NCI-H345 (cell line): ENCODE data around the gene EEF1AKMT3.

Experiments
- DNase-seq: peaks from one replicate; lab custom pipeline; 2025; lab: John Stamatoyannopoulos, UW

The EEF1AKMT3 gene

GRCh38 chr12:57735198-57735855 lies 37.1 kb upstream of the EEF1AKMT3 start:
- peak; percentile 31 for DNase-seq

GRCh38 chr12:57735952-57736740 lies 36.3 kb upstream of the EEF1AKMT3 start:
- DNase-seq, result peak; percentile 50

- DNase-seq, result no peak
Observed at GRCh38 chr12:57736741-57737466, 35.5 kb upstream of the EEF1AKMT3 start.

- no peak for DNase-seq
Observed at GRCh38 chr12:57737467-57738460, 34.6 kb upstream of the EEF1AKMT3 start.

GRCh38 chr12:57738661-57739237 lies 33.7 kb upstream of the EEF1AKMT3 start, which contains the start of gene AGAP2:
AGAP2 (minus strand) TSS chr12:57738742; CDS start chr12:57738246, 496 bp downstream.
- peak; percentile 48 for DNase-seq

GRCh38 chr12:57739387-57739786 lies 33.0 kb upstream of the EEF1AKMT3 start:
- DNase-seq, result no peak

- no peak for DNase-seq
Observed at GRCh38 chr12:57739914-57740538, 32.4 kb upstream of the EEF1AKMT3 start.

- DNase-seq, result no peak
Observed at GRCh38 chr12:57740656-57741412, 31.6 kb upstream of the EEF1AKMT3 start.

GRCh38 chr12:57741413-57741789 lies 31.0 kb upstream of the EEF1AKMT3 start:
- no peak for DNase-seq

GRCh38 chr12:57741844-57742738 lies 30.3 kb upstream of the EEF1AKMT3 start:
- DNase-seq, result no peak

GRCh38 chr12:57743769-57744168 lies 28.6 kb upstream of the EEF1AKMT3 start:
- no peak for DNase-seq

GRCh38 chr12:57744194-57744776 lies 28.1 kb upstream of the EEF1AKMT3 start:
- DNase-seq, result peak; percentile 92

GRCh38 chr12:57744777-57745484 lies 27.5 kb upstream of the EEF1AKMT3 start, which contains the start of gene TSPAN31:
TSPAN31 (plus strand) TSS chr12:57745039; CDS start chr12:57745155, 116 bp downstream.
- peak; percentile 96 for DNase-seq

- DNase-seq, result no peak
Observed at GRCh38 chr12:57745485-57745881, 26.9 kb upstream of the EEF1AKMT3 start.

- DNase-seq, result no peak
Observed at GRCh38 chr12:57746025-57746424, 26.4 kb upstream of the EEF1AKMT3 start.

GRCh38 chr12:57749061-57749460 lies 23.4 kb upstream of the EEF1AKMT3 start:
- no peak for DNase-seq

GRCh38 chr12:57750561-57751431 lies 21.6 kb upstream of the EEF1AKMT3 start:
- no peak for DNase-seq
